Thyroid gland (tissue), 4 donors: ENCODE measurements around the gene RNF144A.

Experiments used
- POLR2A ChIP-seq, 2 donors: fragments of 450-650 bp; IDR thresholded peaks; one replicate each; pipeline ENCODE4 v1.6.1; 2017; ENCODE audit warnings: antibody characterized with exemption in 2 of 2, mild to moderate bottlenecking in 2 of 2, moderate library complexity in 1 of 2
- TF ChIP-seq, protein P1 (sequence below), 6 experiments: fragments of 200-600 bp in 3 of 6; fragments of 450-650 bp in 3 of 6; sonication (generic) in 3 of 6; IDR thresholded peaks; one replicate each; pipeline ENCODE4 v1.5.1; 2016 to 2019; ENCODE audit warnings: antibody characterized with exemption in 6 of 6, mild to moderate bottlenecking in 2 of 6, inconsistent platforms in 1 of 6, moderate library complexity in 1 of 6

DNA sequence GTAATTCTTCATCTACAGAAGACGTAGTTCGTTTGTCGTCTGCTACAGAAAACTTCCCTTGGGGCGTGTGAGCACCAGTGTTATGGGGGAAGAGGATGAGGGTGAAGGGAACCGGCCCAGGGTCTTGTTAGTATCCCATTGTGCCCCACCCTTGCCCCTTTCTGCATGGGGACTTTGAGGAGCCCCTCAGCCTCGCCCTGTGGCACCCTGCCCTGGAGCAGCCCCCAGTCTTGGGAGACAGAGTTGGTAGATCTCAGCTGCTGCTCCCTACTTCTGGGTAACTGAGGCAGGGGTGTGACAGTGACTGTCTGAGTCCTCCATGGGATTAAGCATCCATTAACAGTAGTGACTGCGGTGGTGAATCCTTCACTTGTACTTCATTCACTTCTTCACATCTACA lies 50.1 kb downstream of the RNF144A start:
- TF ChIP-seq, protein P1, sequence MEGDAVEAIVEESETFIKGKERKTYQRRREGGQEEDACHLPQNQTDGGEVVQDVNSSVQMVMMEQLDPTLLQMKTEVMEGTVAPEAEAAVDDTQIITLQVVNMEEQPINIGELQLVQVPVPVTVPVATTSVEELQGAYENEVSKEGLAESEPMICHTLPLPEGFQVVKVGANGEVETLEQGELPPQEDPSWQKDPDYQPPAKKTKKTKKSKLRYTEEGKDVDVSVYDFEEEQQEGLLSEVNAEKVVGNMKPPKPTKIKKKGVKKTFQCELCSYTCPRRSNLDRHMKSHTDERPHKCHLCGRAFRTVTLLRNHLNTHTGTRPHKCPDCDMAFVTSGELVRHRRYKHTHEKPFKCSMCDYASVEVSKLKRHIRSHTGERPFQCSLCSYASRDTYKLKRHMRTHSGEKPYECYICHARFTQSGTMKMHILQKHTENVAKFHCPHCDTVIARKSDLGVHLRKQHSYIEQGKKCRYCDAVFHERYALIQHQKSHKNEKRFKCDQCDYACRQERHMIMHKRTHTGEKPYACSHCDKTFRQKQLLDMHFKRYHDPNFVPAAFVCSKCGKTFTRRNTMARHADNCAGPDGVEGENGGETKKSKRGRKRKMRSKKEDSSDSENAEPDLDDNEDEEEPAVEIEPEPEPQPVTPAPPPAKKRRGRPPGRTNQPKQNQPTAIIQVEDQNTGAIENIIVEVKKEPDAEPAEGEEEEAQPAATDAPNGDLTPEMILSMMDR (IDR thresholded peaks at IDR 0.05), result no peak
- no peak for TF ChIP-seq POLR2A (IDR thresholded peaks at IDR 0.05)
